Loucy (cell line): ENCODE results near the gene TMEM237.

ENCODE experiments used
- EZH2phosphoT487 ChIP-seq: fragments of 200-600 bp; IDR thresholded peaks from 2 replicates; pipeline ENCODE4 v1.6.1; 2018; ENCODE audit warnings: antibody characterized with exemption, mild to moderate bottlenecking, moderate library complexity, borderline replicate concordance
- TF ChIP-seq, protein P1 (sequence below): fragments of 200-600 bp; sonication (generic); conservative IDR thresholded peaks from 2 replicates; pipeline ENCODE4 v1.5.1; 2014; ENCODE audit warnings: mild to moderate bottlenecking, antibody characterized with exemption, low read length

DNA sequence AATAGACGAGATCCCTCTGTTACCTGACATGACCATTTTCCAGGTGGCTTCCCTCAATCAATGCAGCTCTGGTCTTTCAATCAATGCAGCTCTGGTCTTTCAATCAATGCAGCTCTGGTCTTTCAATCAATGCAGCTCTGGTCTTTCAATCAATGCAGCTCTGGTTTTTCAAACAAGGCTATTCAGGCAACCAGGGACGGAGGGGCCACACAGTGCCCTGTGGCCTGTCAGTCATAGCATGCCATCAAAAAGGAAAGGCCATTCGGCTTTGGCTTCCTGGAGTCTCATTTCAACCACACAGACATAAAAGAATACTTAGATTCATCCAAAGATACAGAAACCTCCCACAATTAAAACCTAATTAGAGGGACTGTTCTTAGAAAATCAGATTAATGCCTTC, 41.9 kb upstream of the TMEM237 start:
- TF ChIP-seq, protein P1, sequence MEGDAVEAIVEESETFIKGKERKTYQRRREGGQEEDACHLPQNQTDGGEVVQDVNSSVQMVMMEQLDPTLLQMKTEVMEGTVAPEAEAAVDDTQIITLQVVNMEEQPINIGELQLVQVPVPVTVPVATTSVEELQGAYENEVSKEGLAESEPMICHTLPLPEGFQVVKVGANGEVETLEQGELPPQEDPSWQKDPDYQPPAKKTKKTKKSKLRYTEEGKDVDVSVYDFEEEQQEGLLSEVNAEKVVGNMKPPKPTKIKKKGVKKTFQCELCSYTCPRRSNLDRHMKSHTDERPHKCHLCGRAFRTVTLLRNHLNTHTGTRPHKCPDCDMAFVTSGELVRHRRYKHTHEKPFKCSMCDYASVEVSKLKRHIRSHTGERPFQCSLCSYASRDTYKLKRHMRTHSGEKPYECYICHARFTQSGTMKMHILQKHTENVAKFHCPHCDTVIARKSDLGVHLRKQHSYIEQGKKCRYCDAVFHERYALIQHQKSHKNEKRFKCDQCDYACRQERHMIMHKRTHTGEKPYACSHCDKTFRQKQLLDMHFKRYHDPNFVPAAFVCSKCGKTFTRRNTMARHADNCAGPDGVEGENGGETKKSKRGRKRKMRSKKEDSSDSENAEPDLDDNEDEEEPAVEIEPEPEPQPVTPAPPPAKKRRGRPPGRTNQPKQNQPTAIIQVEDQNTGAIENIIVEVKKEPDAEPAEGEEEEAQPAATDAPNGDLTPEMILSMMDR, result no peak
- TF ChIP-seq EZH2phosphoT487, result no peak
